Chondrocyte (in vitro differentiated cells): Measurements from ENCODE around the gene SYPL2. TPM values are rescaled to one million over a fixed set of nuclear protein-coding genes. Genes with fewer than 3 reads are reported as not detected.

Experiments used
- DNase-seq: peaks from one replicate; pipeline ENCODE4 v3.0.0; 2021; ENCODE audit warnings: mixed read lengths, low spot score
- H3K27ac Mint-ChIP-seq: one replicate; pipeline ENCODE4 v1.8.0; 2021; ENCODE audit warnings: mild to moderate bottlenecking, moderate library complexity, mixed read lengths; ENCODE audit not compliant: unreplicated experiment
- H3K27me3 Mint-ChIP-seq: 2 replicates; pipeline ENCODE4 v1.8.0; 2021; ENCODE audit warnings: low read depth, mixed read lengths
- H3K36me3 Mint-ChIP-seq: 2 replicates; pipeline ENCODE4 v1.8.0; 2021; ENCODE audit warnings: low read depth, mixed read lengths
- H3K4me1 Mint-ChIP-seq: 2 replicates; pipeline ENCODE4 v1.8.0; 2021; ENCODE audit warnings: low read depth, mild to moderate bottlenecking, mixed read lengths
- H3K4me3 Mint-ChIP-seq: one replicate; pipeline ENCODE4 v1.8.0; 2021; ENCODE audit warnings: mild to moderate bottlenecking, moderate library complexity, mixed read lengths; ENCODE audit not compliant: unreplicated experiment
- H3K9me3 Mint-ChIP-seq: 2 replicates; pipeline ENCODE4 v1.8.0; 2021; ENCODE audit warnings: low read depth, mixed read lengths
- CTCF ChIP-seq: fragments of 200-600 bp; sonication (generic); IDR thresholded peaks from 2 replicates; pipeline ENCODE4 v1.5.0; 2021; ENCODE audit warnings: antibody characterized with exemption, mild to moderate bottlenecking, moderate library complexity
- total RNA-seq: library from RNA; stranded (reverse); gene quantifications from 3 replicates; pipeline ENCODE4 v1.2.1, GENCODE V29; 2021

The SYPL2 gene
- total RNA-seq, 1 donor from 2014 or later = 1.3 TPM

- peaks cover 28% of the 10 kb centered on the region for H3K27me3 Mint-ChIP-seq
- no peak for TF ChIP-seq CTCF
These were observed 15.3 kb downstream of the SYPL2 start for GRCh38 chr1:109481646-109482045.

GRCh38 chr1:109482242-109482641 lies 15.9 kb downstream of the SYPL2 start:
- no peak overlapping the region for H3K27ac Mint-ChIP-seq
- H3K4me3 Mint-ChIP-seq = no peak overlapping the region
- no peaks in the 10 kb centered on the region for H3K36me3 Mint-ChIP-seq
- no peaks in the 10 kb centered on the region for H3K9me3 Mint-ChIP-seq
- no peak for TF ChIP-seq CTCF
- peaks cover 22% of the 10 kb centered on the region for H3K4me1 Mint-ChIP-seq
- no peak for DNase-seq
- peaks cover 28% of the 10 kb centered on the region for H3K27me3 Mint-ChIP-seq

More at GRCh38 chr1:109481646-109482045, 15.3 kb downstream of the SYPL2 start:
- no peak overlapping the region for H3K27ac Mint-ChIP-seq
- DNase-seq = no peak
- no peaks in the 10 kb centered on the region for H3K36me3 Mint-ChIP-seq
- peaks cover 22% of the 10 kb centered on the region for H3K4me1 Mint-ChIP-seq
- H3K4me3 Mint-ChIP-seq = no peak overlapping the region
- H3K9me3 Mint-ChIP-seq = no peaks in the 10 kb centered on the region

- TF ChIP-seq CTCF = peak; percentile 26
- Mint-ChIP-seq H3K4me3 (peak overlapping the region; percentile 90), H3K4me1 (peaks cover 22% of the 10 kb centered on the region), H3K27me3 (peaks cover 27% of the 10 kb centered on the region), H3K9me3 (no peaks in the 10 kb centered on the region), H3K36me3 (peaks cover 3% of the 10 kb centered on the region), H3K27ac (peak overlapping the region; percentile 73)
- DNase-seq = no peak
These were observed 16.7 kb downstream of the SYPL2 start for GRCh38 chr1:109482791-109483671.

- peaks cover 19% of the 10 kb centered on the region for H3K27me3 Mint-ChIP-seq
- no peaks in the 10 kb centered on the region for H3K9me3 Mint-ChIP-seq
- H3K4me1 Mint-ChIP-seq = peaks cover 22% of the 10 kb centered on the region
- peak within 1 kb of the TSS; percentile 92 for H3K27ac Mint-ChIP-seq
- no peak for TF ChIP-seq CTCF
- peaks cover 3% of the 10 kb centered on the region for H3K36me3 Mint-ChIP-seq
- H3K4me3 Mint-ChIP-seq = peak within 1 kb of the TSS; percentile 90
- no peak for DNase-seq
These were observed 17.5 kb downstream of the SYPL2 start, which contains the start of gene ATXN7L2 for GRCh38 chr1:109483672-109484518. TSS of gene ATXN7L2 (plus strand) at chr1:109483905. CDS start at chr1:109483954, 49 bp downstream.

- Mint-ChIP-seq H3K9me3 (no peaks in the 10 kb centered on the region), H3K27me3 (peaks cover 15% of the 10 kb centered on the region), H3K4me1 (peaks cover 22% of the 10 kb centered on the region), H3K4me3 (peak overlapping the region; percentile 90), H3K36me3 (peaks cover 4% of the 10 kb centered on the region), H3K27ac (no peak overlapping the region)
- no peak for DNase-seq
- no peak for TF ChIP-seq CTCF
These were observed 18.2 kb downstream of the SYPL2 start for GRCh38 chr1:109484519-109484975.
